Muscle of leg (tissue), 11 donors: ENCODE measurements around the gene PSMB10. TPM values are rescaled to one million over a fixed set of nuclear protein-coding genes. Genes with fewer than 3 reads are reported as not detected.
"Not testable (repeated sequence)": the region's sequence is repeated elsewhere in the genome, so short reads cannot be mapped to it uniquely, and the experiment has no call there.

Experiments used
- DNase-seq: peaks from one replicate; pipeline ENCODE4 v3.0.0; 2013
- H3K27ac ChIP-seq: one replicate; pipeline ENCODE4 v1.5.1; 2013; ENCODE audit warnings: mild to moderate bottlenecking, low read length, control low read depth
- H3K27me3 ChIP-seq: one replicate; pipeline ENCODE4 v1.6.1; 2013; ENCODE audit warnings: low read length; ENCODE audit not compliant: control insufficient read depth, insufficient read depth
- H3K36me3 ChIP-seq: one replicate; pipeline ENCODE4 v1.6.1; 2013; ENCODE audit warnings: low read length; ENCODE audit not compliant: control insufficient read depth, insufficient read depth
- H3K4me1 ChIP-seq: one replicate; pipeline ENCODE4 v1.6.1; 2013; ENCODE audit warnings: low read length; ENCODE audit not compliant: control insufficient read depth, insufficient read depth
- H3K4me3 ChIP-seq: one replicate; pipeline ENCODE4 v1.5.1; 2013; ENCODE audit warnings: low read length, control low read depth
- H3K9me3 ChIP-seq: replicated peaks from 2 replicates; pipeline ENCODE4 v1.6.1; 2013; ENCODE audit warnings: low read depth, low read length; ENCODE audit not compliant: control insufficient read depth
- WGBS: methylation state at CpG from one replicate; pipeline ENCODE4 v1.1.5; 2013; ENCODE audit warnings: missing lambda C conversion rate; ENCODE audit not compliant: insufficient coverage; 5-methylcytosine and 5-hydroxymethylcytosine counted together
- polyA plus RNA-seq, 8 donors: library from polyadenylated mRNA; unstranded; fragments of 120-200 nt; gene quantifications; one replicate each; pipeline versions ENCODE4 v1.2.1 to v1.2.3, GENCODE V29; 2013; ENCODE audit warnings: inconsistent platforms in 1 of 8, low replicate concordance in 1 of 8; ENCODE audit not compliant: insufficient read length in 8 of 8, insufficient read depth in 1 of 8
- total RNA-seq: library from RNA; stranded (reverse); fragments of 120-200 nt; gene quantifications from one replicate; pipeline ENCODE4 v1.2.4, GENCODE V29; 2013

PSMB10 gene
- total and polyA plus RNA-seq, 9 donors = 24.7 to 44.6 (median 32.6) TPM

DNA sequence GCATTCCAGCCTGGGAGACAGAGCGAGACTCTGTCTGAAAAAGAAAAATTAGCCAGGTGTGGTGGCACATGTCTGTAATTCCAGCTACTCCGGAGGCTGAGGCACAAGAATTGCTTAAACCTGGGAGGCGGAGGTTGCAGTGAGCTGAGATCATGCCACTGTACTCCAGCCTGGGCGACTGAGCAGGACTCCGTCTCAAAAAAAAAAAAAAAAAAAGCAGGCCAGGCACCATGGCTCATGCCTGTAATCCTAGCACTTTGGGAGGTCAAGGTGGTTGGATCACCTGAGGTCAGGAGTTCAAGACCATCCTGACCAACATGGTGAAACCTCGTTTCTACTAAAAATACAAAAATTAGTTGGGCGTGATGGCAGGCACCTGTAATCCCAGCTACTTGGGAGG lies 35.6 kb upstream of the PSMB10 start:
- not testable (repeated sequence) for H3K27me3 ChIP-seq, H3K36me3 ChIP-seq, H3K27ac ChIP-seq, DNase-seq, H3K4me3 ChIP-seq, H3K9me3 ChIP-seq
- 89% methylated on average over 5 of the region's 7 CpGs for WGBS
- H3K4me1 ChIP-seq = peaks cover 15% of the 10 kb centered on the region

DNA sequence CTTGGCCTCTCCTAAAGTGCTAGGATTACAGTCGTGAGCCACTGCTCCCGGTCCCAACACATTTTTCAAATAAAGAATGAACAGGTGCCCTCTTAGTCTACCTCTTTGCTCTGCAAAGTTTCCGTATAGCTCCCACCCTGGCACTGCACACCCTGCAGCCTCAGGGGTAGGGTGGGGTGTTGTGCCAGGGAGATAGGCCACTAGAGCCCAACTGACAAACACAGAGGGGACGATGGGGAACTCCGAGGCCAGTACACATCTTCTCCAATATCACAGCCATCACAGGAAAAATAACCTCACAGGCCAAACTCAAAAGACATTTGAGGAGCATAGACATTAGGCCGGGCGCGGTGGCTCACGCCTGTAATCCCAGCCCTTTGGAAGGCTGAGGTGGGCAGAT lies 34.5 kb upstream of the PSMB10 start:
- peaks cover 2% of the 10 kb centered on the region for H3K27me3 ChIP-seq
- H3K36me3 ChIP-seq = peaks cover 4% of the 10 kb centered on the region
- H3K4me3 ChIP-seq = no peak overlapping the region
- DNase-seq = no peak
- no peak overlapping the region for H3K27ac ChIP-seq
- 100% methylated on average over 1 of the region's 9 CpGs for WGBS
- no peaks in the 10 kb centered on the region for H3K9me3 ChIP-seq
- H3K4me1 ChIP-seq = peaks cover 25% of the 10 kb centered on the region

DNA sequence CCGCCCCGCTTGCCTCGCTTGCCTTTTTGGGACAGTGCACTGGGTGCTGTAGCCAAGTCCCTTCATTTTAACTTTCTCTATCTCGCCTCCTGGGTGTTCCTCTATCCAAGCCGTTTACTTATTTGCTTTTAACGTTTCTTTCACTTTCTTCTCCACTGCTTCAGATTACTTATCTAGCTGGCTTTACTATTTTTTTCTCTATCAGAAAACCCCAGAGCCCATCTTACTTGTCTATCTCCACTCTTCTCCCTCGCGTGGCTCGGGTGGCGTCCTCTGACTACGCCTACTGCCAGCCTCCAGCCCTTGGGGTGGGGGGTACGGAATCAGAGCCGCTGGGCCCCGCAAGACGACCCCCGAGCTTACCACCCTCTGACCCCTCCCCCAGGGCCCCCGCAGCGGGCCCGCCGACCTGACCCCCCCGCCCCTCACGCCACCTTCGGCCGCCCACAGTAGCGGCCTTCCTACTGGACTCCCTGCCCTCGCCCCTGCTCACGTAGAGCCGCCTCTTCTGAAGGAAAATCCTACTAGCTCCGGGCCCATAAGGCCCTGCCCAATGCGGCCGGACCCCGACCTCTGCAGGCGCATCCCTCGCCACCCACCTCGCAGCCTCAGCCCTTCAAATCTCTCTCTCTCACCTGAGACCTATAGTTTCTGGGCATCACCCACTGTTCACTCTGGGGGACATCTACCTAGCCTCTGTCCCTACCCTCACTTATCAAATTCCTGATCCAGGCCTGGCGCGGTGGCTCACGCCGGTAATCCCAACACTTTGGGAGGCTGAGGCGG lies 32.8 kb upstream of the PSMB10 start:
- peaks cover 31% of the 10 kb centered on the region for H3K4me1 ChIP-seq
- peak overlapping the region; percentile 81 for H3K27ac ChIP-seq
- peaks cover 15% of the 10 kb centered on the region for H3K36me3 ChIP-seq
- peaks cover 2% of the 10 kb centered on the region for H3K27me3 ChIP-seq
- H3K4me3 ChIP-seq = peak overlapping the region; percentile 66
- H3K9me3 ChIP-seq = no peaks in the 10 kb centered on the region
- WGBS = 40% methylated on average over 23 of the region's 40 CpGs
- peak; percentile 65 for DNase-seq

- under 1% methylated on average over 69 of the region's 78 CpGs for WGBS
- Histone ChIP-seq H3K4me1 (peaks cover 39% of the 10 kb centered on the region), H3K27me3 (peaks cover 2% of the 10 kb centered on the region), H3K36me3 (peaks cover 22% of the 10 kb centered on the region), H3K27ac (peak within 1 kb of the TSS; percentile 81), H3K9me3 (no peaks in the 10 kb centered on the region), H3K4me3 (peak within 1 kb of the TSS; percentile 66)
- DNase-seq = peak; percentile 97
These were observed 32.0 kb upstream of the PSMB10 start, which contains the start of gene SLC12A4 for GRCh38 chr16:67968400-67969253. TSS of gene SLC12A4 (minus strand) at chr16:67968637. CDS start at chr16:67968553, 84 bp downstream.

DNA sequence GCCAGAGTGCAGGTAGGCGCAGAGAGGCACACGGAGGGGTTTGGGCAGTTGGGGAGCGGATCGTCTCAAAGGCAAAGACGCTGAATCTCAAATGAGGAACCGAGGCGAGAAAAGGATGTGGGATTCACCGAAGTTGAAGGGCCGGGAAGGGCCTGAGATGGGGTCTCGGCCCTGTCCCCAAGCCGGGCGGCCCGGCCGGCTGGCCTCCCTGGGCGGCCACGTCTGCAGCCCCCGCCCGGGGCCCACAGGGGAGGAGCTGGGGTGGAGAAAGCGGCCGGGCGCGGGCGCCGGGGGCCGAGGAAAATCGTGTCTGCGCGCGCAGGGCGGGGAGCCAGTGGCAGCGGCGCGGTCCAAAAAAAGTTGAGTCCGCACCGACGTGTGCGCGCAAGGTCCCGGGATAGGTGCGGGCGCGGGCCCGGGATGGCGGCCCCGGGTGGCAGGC lies 31.3 kb upstream of the PSMB10 start:
- WGBS = under 1% methylated on average over 44 of the region's 45 CpGs
- peak; percentile 78 for DNase-seq

DNA sequence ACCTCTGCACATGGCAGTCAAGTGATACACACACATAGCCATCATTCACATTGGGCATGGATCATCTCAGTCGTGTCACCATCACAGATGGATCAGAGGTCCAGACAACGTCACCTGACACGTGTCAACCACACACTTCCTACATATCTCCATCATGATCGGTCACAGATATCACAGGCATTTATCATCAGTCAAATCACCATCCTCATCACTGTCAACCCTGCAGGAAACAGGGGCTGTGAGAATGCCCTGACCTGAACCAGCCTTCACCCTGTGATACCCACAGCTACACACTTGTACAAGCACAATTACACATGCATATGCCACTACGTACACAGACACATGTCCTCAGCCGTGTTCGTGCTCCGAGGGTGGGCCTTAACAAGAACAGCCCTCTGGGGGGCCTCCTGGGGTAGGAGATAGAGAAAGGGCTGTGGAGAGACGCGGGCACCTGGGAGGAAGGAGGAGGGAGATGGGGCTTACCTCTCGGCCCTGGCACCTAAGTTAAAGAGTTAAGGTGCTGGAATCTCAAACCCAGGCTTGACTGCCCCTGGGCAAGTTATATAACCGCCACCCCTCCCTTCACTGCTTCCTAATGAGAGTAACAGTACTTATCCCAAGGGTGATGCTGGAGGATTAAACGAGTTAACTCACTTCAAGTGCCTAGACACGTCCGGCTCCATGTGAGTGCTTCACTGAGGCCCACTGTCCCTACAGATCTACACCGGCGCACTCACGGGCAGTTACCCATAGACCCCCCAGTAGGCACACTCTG lies 30.7 kb upstream of the PSMB10 start:
- DNase-seq = no peak
- Histone ChIP-seq H3K4me3 (peak overlapping the region; percentile 66), H3K4me1 (peaks cover 49% of the 10 kb centered on the region), H3K36me3 (peaks cover 33% of the 10 kb centered on the region), H3K27me3 (peaks cover 2% of the 10 kb centered on the region), H3K27ac (peak overlapping the region; percentile 70), H3K9me3 (no peaks in the 10 kb centered on the region)
- 17% methylated on average over 7 of the region's 18 CpGs for WGBS

More for the DNA sequence above, 31.3 kb upstream of the PSMB10 start:
- Histone ChIP-seq H3K9me3 (no peaks in the 10 kb centered on the region), H3K4me1 (peaks cover 46% of the 10 kb centered on the region), H3K36me3 (peaks cover 27% of the 10 kb centered on the region), H3K4me3 (peak overlapping the region; percentile 66), H3K27ac (peak overlapping the region; percentile 70), H3K27me3 (peaks cover 2% of the 10 kb centered on the region)

DNA sequence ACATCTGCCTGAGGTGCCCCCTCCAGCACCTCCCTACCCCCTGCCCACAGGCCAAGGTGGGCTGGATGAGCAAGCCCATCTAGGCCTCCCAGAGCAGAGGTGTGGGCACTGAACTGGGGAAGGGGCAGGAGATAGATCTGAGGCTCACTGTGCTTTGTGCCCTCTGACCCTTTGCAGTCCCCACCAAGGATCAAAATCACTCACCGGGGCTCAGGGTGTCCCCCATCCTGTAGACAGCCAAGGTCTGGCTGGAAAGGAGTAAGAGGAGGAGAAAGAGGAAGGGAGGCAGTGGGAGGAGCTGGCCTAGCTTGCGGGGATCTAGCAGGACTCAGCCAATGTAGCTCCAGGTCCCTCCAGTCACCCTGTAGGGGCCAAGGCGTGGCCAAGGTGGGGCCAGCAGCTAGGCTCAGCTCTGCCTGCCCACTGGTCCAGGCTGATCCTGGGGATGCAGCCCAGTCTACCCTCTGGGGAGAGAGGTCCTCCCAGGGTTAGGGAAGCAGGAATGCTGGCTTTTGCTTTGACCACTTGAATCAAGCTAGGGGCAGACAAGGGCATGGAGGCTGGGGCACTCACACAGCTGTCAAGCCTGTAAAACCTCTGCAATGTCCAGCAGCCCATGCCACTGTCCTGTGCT lies 30.0 kb upstream of the PSMB10 start:
- H3K4me1 ChIP-seq = peaks cover 56% of the 10 kb centered on the region
- no peak overlapping the region for H3K27ac ChIP-seq
- no peak for DNase-seq
- no peaks in the 10 kb centered on the region for H3K9me3 ChIP-seq
- peak overlapping the region; percentile 66 for H3K4me3 ChIP-seq
- H3K27me3 ChIP-seq = peaks cover 2% of the 10 kb centered on the region
- H3K36me3 ChIP-seq = peaks cover 40% of the 10 kb centered on the region
- 33% methylated on average over 2 of the region's 3 CpGs for WGBS

DNA sequence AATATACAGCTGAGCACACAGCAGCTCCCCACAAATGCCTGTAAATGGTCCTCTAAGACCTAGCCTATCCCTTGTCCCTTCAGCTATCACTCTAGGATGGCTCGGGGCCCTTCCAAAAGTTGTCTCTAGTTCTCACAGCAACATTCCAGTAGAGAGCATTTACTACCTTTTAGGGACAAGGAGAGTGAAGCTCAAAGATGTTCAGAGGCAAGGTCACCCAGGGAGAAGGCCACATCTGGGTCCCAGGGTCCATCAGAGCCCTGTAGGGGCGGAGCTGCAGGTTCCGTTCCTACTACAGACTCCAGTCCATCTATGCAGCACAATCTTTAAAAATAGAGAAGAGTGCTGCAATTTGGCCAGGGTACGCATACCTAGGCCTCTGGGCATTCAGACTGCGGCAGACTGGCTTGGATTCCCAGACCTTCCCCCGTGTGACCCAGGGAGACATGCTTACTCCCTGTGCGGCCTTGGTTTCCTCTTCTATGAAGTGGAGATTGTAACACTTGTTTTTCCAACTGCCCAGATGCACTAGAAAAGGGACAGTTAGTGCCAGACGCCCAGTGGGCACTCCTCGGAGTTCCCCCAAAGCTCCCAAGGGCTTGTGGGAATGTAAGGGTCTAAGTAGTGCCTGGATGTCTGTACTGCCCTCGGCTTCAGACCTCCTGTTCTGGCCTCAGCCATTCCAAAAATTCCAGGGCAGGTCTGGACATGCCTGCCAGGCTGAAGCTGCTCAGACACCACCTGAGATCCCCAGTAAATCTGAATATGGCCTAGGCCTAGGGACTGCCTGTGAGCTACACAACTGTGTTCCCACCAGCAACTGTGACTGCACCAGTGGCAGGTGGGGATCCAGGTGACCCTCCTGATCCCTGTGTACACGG lies 29.3 kb upstream of the PSMB10 start:
- 56% methylated on average over 11 of the region's 11 CpGs for WGBS
- H3K27ac ChIP-seq = no peak overlapping the region
- H3K9me3 ChIP-seq = no peaks in the 10 kb centered on the region
- peaks cover 2% of the 10 kb centered on the region for H3K27me3 ChIP-seq
- peaks cover 62% of the 10 kb centered on the region for H3K4me1 ChIP-seq
- no peak for DNase-seq
- H3K36me3 ChIP-seq = peaks cover 48% of the 10 kb centered on the region
- no peak overlapping the region for H3K4me3 ChIP-seq
